ENCODE results near the gene BABAM2. TPM values are rescaled to one million over a fixed set of nuclear protein-coding genes. Genes with fewer than 3 reads are reported as not detected.

Gene BABAM2
- total RNA-seq, 1 donor from 2014 or later: 43.5 TPM

DNA sequence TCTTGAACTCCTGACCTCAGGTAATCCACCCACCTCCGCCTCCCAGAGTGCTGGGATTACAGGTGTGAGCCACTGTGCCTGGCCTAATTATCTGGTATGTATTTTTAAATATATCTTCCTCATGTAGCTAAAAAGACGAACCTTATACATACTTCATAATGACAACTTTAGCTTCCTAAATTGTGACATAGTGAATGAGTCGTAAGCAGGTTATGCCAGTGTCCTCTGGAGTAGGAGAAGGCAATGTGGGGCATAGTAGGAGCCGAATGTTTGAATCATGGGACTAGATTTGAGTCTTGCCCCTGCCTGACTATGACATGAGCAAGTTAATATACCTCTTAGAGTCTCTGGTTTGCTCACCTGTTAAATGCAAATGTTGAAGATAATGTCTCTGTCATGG lies 406.4 kb downstream of the BABAM2 start:
- H3K27ac Mint-ChIP-seq: no peak overlapping the region
- H3K4me3 Mint-ChIP-seq: no peak overlapping the region
- no peak for DNase-seq (ENCODE audit: low spot score in 2 of 2, unreplicated experiment in 2 of 2)
- TF ChIP-seq, protein P1, sequence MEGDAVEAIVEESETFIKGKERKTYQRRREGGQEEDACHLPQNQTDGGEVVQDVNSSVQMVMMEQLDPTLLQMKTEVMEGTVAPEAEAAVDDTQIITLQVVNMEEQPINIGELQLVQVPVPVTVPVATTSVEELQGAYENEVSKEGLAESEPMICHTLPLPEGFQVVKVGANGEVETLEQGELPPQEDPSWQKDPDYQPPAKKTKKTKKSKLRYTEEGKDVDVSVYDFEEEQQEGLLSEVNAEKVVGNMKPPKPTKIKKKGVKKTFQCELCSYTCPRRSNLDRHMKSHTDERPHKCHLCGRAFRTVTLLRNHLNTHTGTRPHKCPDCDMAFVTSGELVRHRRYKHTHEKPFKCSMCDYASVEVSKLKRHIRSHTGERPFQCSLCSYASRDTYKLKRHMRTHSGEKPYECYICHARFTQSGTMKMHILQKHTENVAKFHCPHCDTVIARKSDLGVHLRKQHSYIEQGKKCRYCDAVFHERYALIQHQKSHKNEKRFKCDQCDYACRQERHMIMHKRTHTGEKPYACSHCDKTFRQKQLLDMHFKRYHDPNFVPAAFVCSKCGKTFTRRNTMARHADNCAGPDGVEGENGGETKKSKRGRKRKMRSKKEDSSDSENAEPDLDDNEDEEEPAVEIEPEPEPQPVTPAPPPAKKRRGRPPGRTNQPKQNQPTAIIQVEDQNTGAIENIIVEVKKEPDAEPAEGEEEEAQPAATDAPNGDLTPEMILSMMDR (IDR thresholded peaks at IDR 0.05; ENCODE audit: unreplicated experiment): no peak
- no peaks in the 10 kb centered on the region for H3K9me3 Mint-ChIP-seq
- H3K36me3 Mint-ChIP-seq: peaks cover 6% of the 10 kb centered on the region
- peaks cover 15% of the 10 kb centered on the region for H3K4me1 Mint-ChIP-seq
- H3K27me3 Mint-ChIP-seq (ENCODE audit: low read depth): no peaks in the 10 kb centered on the region

DNA sequence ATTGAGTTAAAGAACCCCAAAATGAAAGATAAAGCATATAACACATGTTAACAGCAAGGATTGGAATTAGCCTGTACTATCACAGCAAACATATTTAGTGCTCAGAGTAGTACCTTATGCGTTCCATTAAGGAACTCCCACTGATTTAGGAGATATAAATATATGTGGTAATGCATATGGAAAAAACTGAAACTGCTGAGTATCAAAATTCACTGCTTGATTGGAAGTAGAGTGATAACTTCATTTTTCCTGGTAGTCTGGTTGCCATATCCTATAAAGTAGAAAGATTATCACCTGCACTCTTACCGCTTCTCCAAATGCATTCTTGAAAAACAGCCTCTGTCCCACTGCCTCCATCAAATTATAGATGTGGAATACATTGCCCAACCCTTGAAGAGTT lies 407.0 kb downstream of the BABAM2 start:
- no peak overlapping the region for H3K4me3 Mint-ChIP-seq
- H3K4me1 Mint-ChIP-seq: peaks cover 15% of the 10 kb centered on the region
- H3K27me3 Mint-ChIP-seq (ENCODE audit: low read depth): no peaks in the 10 kb centered on the region
- H3K9me3 Mint-ChIP-seq: no peaks in the 10 kb centered on the region
- TF ChIP-seq, protein P1 (IDR thresholded peaks at IDR 0.05; ENCODE audit: unreplicated experiment): no peak
- H3K27ac Mint-ChIP-seq: no peak overlapping the region
- DNase-seq (ENCODE audit: low spot score in 2 of 2, unreplicated experiment in 2 of 2): no peak
- peaks cover 6% of the 10 kb centered on the region for H3K36me3 Mint-ChIP-seq

DNA sequence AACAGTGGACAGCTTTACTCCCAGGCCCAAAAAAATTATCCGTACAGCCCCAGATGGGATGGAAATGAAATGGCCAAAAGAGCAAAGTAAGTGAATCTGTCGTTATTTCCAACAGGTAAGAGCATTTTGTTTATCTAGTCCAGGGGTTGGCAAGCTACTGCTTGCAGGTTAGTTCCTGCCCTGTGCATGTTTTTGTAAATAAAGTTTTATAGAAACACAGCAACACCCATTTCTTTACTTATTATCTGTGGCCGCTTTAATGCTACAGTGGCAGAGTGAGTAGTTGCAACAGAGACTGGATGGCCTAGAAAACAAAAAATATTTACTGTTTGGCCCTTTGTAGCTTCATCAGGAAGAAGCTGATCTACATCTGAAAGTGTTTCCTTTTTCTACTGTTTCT lies 407.9 kb downstream of the BABAM2 start:
- Mint-ChIP-seq H3K27ac (no peak overlapping the region), H3K36me3 (peaks cover 12% of the 10 kb centered on the region), H3K4me1 (peaks cover 15% of the 10 kb centered on the region), H3K27me3 (ENCODE audit: low read depth) (no peaks in the 10 kb centered on the region), H3K9me3 (no peaks in the 10 kb centered on the region), H3K4me3 (no peak overlapping the region)
- no peak for DNase-seq (ENCODE audit: low spot score in 2 of 2, unreplicated experiment in 2 of 2)
- TF ChIP-seq, protein P1 (IDR thresholded peaks at IDR 0.05; ENCODE audit: unreplicated experiment): no peak

DNA sequence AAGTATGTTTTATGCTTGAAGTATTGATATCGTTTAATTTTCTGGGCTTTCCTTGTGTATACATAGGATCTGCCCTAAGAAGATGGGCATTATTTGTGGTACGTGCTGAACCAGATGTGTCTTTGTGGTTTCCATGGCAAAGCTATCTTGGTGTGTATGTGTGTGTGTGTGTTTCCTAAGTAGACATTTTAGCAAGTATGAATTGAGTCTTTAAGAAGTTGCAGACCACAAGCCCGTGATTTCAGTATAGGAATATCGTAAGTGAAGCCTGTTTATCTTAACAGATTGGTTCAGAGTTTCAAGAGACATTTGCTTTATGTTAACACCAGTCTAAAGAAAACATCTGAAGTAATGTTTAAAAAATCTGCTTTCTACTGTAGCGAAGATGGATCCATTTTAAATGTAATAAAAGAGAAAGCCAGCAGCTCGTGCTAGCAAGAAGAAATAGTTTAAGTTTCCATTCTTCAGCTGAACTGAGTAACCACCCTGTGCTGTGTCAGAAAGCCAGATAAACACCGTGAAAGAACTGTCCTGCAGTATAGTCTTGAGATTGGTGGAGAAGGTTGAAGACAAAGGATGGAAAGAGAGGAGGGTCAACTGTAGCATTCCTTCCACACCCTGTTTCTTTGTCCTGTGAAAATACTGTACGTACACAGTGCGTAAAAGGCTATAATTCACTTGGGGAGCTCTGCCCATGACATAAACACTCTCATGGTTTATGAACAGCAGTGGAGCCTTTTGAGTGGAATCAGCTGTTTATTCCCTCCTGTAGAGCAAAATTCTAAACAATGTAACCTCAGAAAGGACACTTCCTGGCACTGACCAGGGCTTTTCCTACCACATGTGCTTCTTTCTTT lies 410.2 kb downstream of the BABAM2 start:
- Mint-ChIP-seq H3K4me3 (peak overlapping the region; percentile 22), H3K4me1 (peaks cover 15% of the 10 kb centered on the region), H3K36me3 (peaks cover 17% of the 10 kb centered on the region), H3K9me3 (peaks cover 7% of the 10 kb centered on the region), H3K27me3 (ENCODE audit: low read depth) (no peaks in the 10 kb centered on the region), H3K27ac (peak overlapping the region; percentile 96)
- TF ChIP-seq, protein P1 (IDR thresholded peaks at IDR 0.05; ENCODE audit: unreplicated experiment): no peak
- no peak for DNase-seq (ENCODE audit: low spot score in 2 of 2, unreplicated experiment in 2 of 2)

DNA sequence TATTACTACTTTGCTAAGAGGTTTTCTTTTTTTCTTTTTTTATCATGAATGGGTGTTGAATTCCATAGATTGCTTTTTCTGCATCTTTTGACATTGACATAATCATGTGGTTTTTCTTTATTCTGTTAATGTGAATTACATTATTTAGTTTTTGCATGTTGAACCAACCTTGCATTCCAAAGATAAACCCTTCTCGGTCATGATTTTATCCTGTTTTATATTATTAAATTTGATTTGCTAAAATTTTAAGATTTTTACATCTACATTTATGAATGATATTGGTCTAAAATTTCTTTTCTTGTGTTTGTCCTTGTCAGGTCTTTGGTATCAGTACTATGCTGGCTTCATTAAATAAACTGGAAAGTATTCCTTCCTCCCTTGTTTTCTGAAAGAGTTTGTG lies 414.7 kb downstream of the BABAM2 start:
- no peaks in the 10 kb centered on the region for H3K27me3 Mint-ChIP-seq (ENCODE audit: low read depth)
- H3K36me3 Mint-ChIP-seq: peaks cover 23% of the 10 kb centered on the region
- no peak overlapping the region for H3K27ac Mint-ChIP-seq
- no peak for DNase-seq (ENCODE audit: low spot score in 2 of 2, unreplicated experiment in 2 of 2)
- TF ChIP-seq, protein P1 (IDR thresholded peaks at IDR 0.05; ENCODE audit: unreplicated experiment): no peak
- peaks cover 11% of the 10 kb centered on the region for H3K9me3 Mint-ChIP-seq
- H3K4me3 Mint-ChIP-seq: no peak overlapping the region
- peaks cover 18% of the 10 kb centered on the region for H3K4me1 Mint-ChIP-seq

Measured in mesothelial cell of epicardium (in vitro differentiated cells).